ENCODE measurements around the gene CERKL.
A peak's percentile ranks its signal among the peaks of the same experiment; 100 is the strongest.

CERKL gene

GRCh38 chr2:181542170-181542569 lies 114.7 kb downstream of the CERKL start:
- TF ChIP-seq RARB (CRISPR knock-in tag; IDR thresholded peaks at IDR 0.05) (no peak), PPARA (CRISPR knock-in tag; IDR thresholded peaks at IDR 0.05; ENCODE audit: borderline replicate concordance) (no peak), ARNTL (CRISPR knock-in tag; IDR thresholded peaks at IDR 0.05; ENCODE audit: borderline replicate concordance, low read depth) (no peak), ISL1 (CRISPR knock-in tag; IDR thresholded peaks at IDR 0.05) (no peak)
- ATAC-seq, result no peak

GRCh38 chr2:181540421-181540820 lies 116.5 kb downstream of the CERKL start:
- no peak for ATAC-seq
- TF ChIP-seq GLIS3 (CRISPR knock-in tag; IDR thresholded peaks at IDR 0.05) (no peak), SNAI2 (CRISPR knock-in tag; IDR thresholded peaks at IDR 0.05) (no peak), CREB5 (CRISPR knock-in tag; IDR thresholded peaks at IDR 0.05; ENCODE audit: low read depth) (no peak), OSR1 (CRISPR knock-in tag; IDR thresholded peaks at IDR 0.05) (no peak), ZNF565 (CRISPR knock-in tag; conservative IDR thresholded peaks at IDR 0.05; ENCODE audit: low read depth) (no peak), TCF4 (CRISPR knock-in tag; IDR thresholded peaks at IDR 0.05; ENCODE audit: borderline replicate concordance) (no peak), ZC3H10 (CRISPR knock-in tag; IDR thresholded peaks at IDR 0.05) (no peak), ZFP30 (CRISPR knock-in tag; IDR thresholded peaks at IDR 0.05) (no peak), TSHZ2 (CRISPR knock-in tag; IDR thresholded peaks at IDR 0.05) (no peak), ZNF8 (CRISPR knock-in tag; IDR thresholded peaks at IDR 0.05) (no peak), PPARA (CRISPR knock-in tag; IDR thresholded peaks at IDR 0.05; ENCODE audit: borderline replicate concordance) (no peak), PATZ1 (CRISPR knock-in tag; IDR thresholded peaks at IDR 0.05; ENCODE audit: borderline replicate concordance) (no peak), ISL1 (CRISPR knock-in tag; IDR thresholded peaks at IDR 0.05) (no peak), POU6F1 (CRISPR knock-in tag; IDR thresholded peaks at IDR 0.05; ENCODE audit: borderline replicate concordance, low read depth) (no peak), ESRRG (CRISPR knock-in tag; IDR thresholded peaks at IDR 0.05) (no peak), ZNF70 (CRISPR knock-in tag; IDR thresholded peaks at IDR 0.05) (no peak), CSDC2 (CRISPR knock-in tag; IDR thresholded peaks at IDR 0.05) (no peak), RARB (CRISPR knock-in tag; IDR thresholded peaks at IDR 0.05) (no peak)

GRCh38 chr2:181536730-181537129 lies 120.2 kb downstream of the CERKL start:
- no peak for ATAC-seq
- TF ChIP-seq TSHZ2 (CRISPR knock-in tag; IDR thresholded peaks at IDR 0.05) (peak; percentile 77), TCF4 (CRISPR knock-in tag; IDR thresholded peaks at IDR 0.05; ENCODE audit: borderline replicate concordance) (peak; percentile 94), RARB (CRISPR knock-in tag; IDR thresholded peaks at IDR 0.05) (no peak), SNAI2 (CRISPR knock-in tag; IDR thresholded peaks at IDR 0.05) (no peak), ZNF565 (CRISPR knock-in tag; conservative IDR thresholded peaks at IDR 0.05; ENCODE audit: low read depth) (no peak), PPARA (CRISPR knock-in tag; IDR thresholded peaks at IDR 0.05; ENCODE audit: borderline replicate concordance) (no peak)

All from SK-N-SH treated with all-trans-retinoic acid at 6 μM for 48 hours (cell line).